Astrocyte of the spinal cord (primary cell): ENCODE results near the gene ANKRD63.

Experiments
- DNase-seq: peaks from one replicate; pipeline ENCODE4 v3.0.0; 2011; ENCODE audit warnings: low read depth, low spot score
- H3K4me3 ChIP-seq: 2 replicates; pipeline ENCODE4 v1.5.1; 2011; ENCODE audit warnings: low read depth, mild to moderate bottlenecking, low read length, moderate library complexity
- in situ Hi-C: cut with HindIII; loops from 2 replicates; pipeline ENCODE4 v1.10.0; 2017; ENCODE audit warnings: low sequenced_read_pairs
- TF ChIP-seq, protein P1 (sequence below): IDR thresholded peaks from 2 replicates; pipeline ENCODE4 v1.5.1; 2012; ENCODE audit warnings: low read depth, mild to moderate bottlenecking, low read length, inconsistent platforms

ANKRD63 gene

DNA sequence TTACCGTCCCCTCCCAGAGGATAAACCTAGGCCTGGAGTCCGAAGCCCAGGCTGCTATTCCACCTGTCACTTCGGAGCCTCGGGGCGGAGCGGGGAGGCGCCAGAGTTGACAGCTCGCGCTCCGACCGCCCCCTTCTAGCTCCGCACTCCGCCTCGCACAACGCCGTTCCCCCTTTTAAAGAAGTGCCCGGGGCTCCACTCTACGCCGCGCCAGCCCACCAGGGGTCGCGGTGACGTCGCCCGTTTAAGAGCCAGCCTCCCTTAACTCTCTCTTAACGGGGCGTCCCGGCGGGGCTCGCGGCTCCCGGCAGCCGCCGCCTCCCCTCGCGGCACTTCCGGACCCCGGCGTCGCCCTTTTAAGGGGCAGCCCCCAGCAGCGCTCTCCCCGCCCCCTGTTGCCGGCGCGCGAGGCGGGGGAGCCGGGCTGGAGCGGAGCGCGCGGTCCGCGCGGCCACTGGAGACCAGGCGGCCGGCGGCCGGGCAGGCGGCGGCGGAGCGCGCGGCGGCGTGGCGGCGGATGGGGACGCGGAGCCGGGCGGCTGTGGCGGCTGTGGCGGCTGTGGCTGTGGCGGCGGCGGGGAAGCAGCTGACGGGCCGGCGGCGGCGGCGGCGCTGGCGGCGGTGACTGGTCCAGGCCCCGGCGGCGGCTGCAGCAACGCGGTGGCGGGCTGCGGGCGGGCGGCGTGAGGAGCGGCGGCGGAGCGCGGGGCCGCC is 40.5 kb upstream of the ANKRD63 start, which contains the start of gene INAFM2:
Gene INAFM2 (plus strand): TSS at position 454 of the 714 bp plus-strand sequence. CDS start 364 bp downstream, outside the sequence.
- in situ Hi-C loops: no loop called here
- DNase-seq: peak; percentile 98
- H3K4me3 ChIP-seq: peak within 1 kb of the TSS; percentile 61
- TF ChIP-seq, protein P1, sequence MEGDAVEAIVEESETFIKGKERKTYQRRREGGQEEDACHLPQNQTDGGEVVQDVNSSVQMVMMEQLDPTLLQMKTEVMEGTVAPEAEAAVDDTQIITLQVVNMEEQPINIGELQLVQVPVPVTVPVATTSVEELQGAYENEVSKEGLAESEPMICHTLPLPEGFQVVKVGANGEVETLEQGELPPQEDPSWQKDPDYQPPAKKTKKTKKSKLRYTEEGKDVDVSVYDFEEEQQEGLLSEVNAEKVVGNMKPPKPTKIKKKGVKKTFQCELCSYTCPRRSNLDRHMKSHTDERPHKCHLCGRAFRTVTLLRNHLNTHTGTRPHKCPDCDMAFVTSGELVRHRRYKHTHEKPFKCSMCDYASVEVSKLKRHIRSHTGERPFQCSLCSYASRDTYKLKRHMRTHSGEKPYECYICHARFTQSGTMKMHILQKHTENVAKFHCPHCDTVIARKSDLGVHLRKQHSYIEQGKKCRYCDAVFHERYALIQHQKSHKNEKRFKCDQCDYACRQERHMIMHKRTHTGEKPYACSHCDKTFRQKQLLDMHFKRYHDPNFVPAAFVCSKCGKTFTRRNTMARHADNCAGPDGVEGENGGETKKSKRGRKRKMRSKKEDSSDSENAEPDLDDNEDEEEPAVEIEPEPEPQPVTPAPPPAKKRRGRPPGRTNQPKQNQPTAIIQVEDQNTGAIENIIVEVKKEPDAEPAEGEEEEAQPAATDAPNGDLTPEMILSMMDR: peak; percentile 59

DNA sequence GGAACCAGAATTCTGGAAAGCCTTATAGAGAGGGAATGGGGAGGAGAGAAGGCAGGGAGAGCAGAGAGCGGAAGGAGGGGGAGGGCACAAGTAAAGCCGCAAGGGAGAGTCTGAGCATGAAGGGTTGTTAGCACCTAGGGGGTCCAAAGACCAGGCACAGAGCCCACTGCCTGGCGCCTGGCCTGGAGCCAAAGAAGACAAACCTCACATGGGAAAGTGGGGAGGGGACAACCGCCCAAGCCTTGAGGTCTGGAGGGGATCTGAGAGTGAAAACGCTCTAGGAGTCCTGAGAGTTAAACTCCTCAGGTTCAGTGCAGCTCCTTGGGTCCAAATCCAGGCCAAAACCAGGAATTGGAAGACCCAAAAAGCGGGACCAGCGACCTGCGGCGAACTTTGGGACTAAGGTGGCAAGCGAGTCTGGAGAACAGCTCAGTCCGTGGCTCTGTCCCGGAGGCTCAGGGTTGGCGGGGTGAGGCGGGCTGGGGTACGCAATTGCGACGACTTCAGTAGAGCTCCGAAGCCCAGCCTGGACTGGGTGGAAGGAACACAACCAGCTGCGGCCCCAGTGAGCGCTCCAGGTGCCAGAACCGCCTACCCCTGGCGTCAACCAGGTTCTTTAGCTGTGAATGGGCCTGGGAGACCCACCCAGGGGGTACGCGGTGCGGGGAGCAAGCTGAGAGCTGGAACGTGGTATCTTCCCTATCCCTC is 39.8 kb upstream of the ANKRD63 start:
- H3K4me3 ChIP-seq: peak overlapping the region; percentile 23
- in situ Hi-C loops: no loop called here
- peak; percentile 40 for DNase-seq
- TF ChIP-seq, protein P1: no peak

DNA sequence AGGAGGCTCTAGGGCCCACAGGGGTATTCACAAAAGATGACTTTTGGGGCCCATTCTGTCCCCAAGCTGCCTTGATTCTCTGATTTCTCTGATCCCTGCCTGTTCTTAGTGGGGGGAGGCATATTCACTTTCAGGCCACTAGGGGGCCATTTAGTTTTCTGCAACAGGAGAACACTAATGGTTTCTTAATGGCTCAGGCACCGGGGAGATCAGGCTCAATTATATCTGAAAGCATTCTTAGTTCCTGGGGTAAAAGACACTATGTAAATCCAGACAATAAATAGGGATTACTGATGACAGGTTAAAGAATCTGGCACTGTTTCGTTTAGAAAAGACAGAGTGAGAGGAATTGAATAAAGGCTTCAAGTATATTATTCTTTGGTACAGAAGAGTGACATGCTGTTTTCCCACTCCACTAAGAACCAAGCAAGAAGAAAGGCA is 38.1 kb upstream of the ANKRD63 start:
- peak; percentile 70 for DNase-seq
- in situ Hi-C loops: no loop called here

DNA sequence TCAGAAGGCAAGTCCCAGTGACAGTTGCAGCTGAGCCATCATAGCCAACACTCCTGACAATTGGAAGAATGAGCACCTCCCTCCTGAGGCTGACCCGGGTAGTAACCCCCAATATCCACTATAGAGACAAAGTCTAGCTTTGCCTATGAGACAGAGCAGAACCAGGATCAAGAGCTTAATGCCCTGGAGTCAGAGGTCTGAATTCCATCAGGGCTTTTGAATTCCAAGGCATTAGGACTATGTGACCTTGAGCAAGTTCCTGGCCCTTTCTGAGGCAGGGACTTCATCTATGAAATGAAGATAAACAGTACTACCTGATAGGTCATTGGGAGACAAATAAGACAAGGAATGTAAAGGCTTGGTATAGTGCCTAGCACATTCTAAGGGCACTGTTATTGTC is 37.5 kb upstream of the ANKRD63 start:
- no peak overlapping the region for H3K4me3 ChIP-seq
- TF ChIP-seq, protein P1: no peak
- in situ Hi-C loops: no loop called here
- DNase-seq: no peak

More for the DNA sequence above, 38.1 kb upstream of the ANKRD63 start:
- H3K4me3 ChIP-seq: no peak overlapping the region
- TF ChIP-seq, protein P1: peak; percentile 94

DNA sequence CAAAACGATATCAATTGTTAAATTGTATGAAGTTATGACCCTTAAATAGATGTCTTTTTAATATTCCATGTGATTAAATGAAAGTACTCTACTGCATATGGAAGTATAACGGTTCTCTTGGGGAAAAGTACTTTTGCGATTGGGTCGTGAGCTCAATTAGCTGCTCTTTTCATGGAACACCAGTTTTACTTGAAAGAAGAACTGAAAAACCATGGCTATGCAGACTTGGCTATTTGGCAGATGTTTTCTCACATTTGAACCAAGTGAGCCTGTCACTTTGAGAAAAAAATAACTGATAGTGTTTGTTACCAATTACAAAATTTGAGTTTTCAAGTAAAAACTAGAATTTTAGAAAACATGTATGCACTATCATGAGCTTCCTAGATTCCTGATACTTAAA is 34.7 kb upstream of the ANKRD63 start:
- TF ChIP-seq, protein P1: no peak
- no peak overlapping the region for H3K4me3 ChIP-seq
- in situ Hi-C loops: no loop called here
- no peak for DNase-seq

DNA sequence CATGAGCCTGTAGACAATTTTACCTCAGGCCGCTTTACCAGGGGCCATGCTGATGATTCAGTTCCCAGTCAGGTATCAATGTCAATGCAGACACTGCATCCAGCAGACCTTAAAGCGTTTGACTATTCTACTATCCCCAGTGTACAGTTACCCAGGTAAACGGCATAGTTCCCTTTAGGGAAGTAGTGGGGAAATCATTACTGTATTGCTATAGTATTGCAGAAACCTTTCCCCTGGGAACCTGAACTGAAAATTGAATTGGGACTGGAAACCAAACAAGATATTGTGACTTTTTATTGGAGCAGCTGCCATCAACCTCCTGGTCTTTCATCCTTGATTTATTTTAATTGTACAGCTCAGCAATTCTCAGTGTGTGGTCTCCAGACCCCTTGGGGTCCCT is 34.1 kb upstream of the ANKRD63 start:
- in situ Hi-C loops: no loop called here
- H3K4me3 ChIP-seq: no peak overlapping the region
- TF ChIP-seq, protein P1: no peak
- DNase-seq: no peak
